ENCODE measurements around the gene CCDC200.
"Not testable (repeated sequence)": the region's sequence is repeated elsewhere in the genome, so short reads cannot be mapped to it uniquely, and the experiment has no call there.

The CCDC200 gene

DNA sequence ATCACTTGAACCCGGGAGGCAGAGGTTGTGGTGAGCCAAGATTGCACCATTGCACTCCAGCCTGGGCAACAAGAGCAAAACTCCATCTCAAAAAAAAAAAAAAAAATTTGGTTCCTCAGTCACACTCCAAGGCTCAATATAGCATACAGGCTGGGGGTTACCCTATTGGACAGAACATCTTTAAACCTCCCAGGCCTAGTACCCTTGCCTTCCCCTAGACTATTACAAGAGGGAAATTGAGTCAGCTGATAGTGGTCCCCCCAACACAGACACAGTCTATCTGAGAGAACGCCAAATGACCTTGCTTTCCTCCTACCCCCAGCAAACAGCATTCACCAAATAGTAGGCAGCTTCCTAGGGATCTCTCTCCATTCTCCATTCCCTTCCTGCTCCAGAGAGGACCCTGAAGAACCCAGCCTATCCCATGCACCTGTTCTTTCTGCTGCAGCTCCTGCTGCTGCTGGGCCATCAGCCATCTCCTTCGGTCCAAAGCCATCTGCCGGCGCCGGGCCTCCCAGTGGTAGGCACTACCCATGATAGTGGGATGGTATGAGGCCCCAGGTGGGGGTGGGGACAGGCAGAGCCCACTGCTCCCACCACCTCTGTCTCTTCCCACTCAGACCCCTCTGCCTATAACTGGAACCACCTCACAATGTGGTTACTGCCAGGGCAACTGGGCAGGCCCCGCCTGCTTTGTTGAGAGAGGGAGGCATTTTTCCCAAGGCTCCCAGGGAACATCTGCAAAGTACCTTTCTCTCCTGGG is at the start of gene CCDC200:
CCDC200 (minus strand) TSS at position 604 of the 763 bp plus-strand sequence; CDS start at position 535, 69 bp downstream.
- not testable (repeated sequence) for DNase-seq

DNA sequence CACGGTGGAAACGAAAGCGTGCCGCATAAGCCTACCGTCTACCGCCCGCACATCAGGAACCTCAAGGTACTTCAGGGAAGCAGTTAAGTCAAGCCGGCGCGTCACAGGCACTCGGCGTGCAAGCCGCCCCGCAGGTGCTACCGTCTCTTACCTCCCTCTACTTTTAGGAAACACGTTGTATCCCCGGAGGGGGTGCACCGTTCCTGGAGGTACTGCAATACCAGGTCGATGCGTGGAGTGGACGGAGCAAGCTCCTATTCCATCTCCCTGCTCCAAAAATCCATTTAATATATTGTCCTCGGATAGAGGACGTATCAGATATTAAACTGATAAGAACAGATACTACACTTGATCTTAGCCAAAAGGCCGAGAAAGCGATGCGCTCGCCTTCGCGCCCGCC is 44.5 kb upstream of the CCDC200 start:
- DNase-seq, result not testable (repeated sequence)

- not testable (repeated sequence) for DNase-seq
Measured at GRCh38 chr17:43272483-43272882, 44.1 kb upstream of the CCDC200 start.

DNA sequence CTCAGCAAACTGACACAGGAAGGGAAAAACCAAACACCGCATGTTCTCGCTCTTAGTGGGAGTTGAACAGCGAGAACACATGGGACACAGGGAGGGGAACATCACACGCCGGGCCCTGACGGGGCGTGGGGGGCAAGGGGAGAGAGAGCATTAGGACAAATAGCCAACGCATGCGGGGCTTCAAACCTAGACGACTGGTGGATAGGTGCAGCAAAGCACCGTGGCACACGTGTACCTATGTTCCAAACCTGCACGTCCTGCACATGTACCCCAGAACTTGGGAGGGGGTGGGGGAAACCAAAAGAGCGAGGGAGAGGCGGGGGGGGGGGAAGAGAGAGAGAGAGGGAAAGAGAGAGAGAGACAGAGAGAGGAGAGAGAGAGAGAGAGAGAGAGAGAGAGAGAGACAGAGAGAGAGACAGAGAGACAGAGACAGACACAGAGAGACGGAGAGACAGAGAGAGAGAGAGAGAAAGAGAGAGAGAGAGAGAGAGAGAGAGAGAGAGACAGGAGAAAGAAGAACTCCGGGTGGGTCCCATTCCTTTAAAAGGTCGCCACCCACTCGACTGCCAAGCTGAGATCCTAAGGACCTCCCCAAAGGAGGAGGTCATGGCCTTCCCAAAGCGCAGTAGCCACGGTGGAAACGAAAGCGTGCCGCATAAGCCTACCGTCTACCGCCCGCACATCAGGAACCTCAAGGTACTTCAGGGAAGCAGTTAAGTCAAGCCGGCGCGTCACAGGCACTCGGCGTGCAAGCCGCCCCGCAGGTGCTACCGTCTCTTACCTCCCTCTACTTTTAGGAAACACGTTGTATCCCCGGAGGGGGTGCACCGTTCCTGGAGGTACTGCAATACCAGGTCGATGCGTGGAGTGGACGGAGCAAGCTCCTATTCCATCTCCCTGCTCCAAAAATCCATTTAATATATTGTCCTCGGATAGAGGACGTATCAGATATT is 42.4 kb upstream of the CCDC200 start:
- DNase-seq, result not testable (repeated sequence)

DNA sequence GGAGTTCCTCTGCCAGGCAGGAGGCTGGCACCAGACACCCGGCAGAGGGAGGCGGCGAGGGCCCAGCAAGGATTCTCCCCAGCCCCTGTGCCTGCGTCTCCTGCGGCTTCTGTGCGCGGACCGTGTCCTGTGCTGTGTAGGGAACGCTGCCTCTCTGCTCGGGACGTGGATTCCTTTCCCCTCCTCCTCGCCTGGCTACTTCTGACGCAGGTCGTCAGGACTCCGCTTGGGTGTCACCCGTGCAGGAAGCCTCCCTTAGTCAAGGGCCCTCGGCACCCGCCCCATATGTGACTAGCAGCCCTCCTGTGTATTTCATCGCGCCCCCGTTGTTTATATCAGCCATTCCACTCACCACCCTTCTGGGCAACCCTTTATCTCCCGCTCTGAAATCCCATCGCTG is 18.0 kb upstream of the CCDC200 start:
- DNase-seq, result not testable (repeated sequence)

DNA sequence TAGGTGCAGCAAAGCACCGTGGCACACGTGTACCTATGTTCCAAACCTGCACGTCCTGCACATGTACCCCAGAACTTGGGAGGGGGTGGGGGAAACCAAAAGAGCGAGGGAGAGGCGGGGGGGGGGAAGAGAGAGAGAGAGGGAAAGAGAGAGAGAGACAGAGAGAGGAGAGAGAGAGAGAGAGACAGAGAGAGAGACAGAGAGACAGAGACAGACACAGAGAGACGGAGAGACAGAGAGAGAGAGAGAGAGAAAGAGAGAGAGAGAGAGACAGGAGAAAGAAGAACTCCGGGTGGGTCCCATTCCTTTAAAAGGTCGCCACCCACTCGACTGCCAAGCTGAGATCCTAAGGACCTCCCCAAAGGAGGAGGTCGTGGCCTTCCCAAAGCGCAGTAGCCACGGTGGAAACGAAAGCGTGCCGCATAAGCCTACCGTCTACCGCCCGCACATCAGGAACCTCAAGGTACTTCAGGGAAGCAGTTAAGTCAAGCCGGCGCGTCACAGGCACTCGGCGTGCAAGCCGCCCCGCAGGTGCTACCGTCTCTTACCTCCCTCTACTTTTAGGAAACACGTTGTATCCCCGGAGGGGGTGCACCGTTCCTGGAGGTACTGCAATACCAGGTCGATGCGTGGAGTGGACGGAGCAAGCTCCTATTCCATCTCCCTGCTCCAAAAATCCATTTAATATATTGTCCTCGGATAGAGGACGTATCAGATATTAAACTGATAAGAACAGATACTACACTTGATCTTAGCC is 12.4 kb upstream of the CCDC200 start:
- not testable (repeated sequence) for DNase-seq

GRCh38 chr17:43239597-43239996 is 11.2 kb upstream of the CCDC200 start:
- not testable (repeated sequence) for DNase-seq

DNA sequence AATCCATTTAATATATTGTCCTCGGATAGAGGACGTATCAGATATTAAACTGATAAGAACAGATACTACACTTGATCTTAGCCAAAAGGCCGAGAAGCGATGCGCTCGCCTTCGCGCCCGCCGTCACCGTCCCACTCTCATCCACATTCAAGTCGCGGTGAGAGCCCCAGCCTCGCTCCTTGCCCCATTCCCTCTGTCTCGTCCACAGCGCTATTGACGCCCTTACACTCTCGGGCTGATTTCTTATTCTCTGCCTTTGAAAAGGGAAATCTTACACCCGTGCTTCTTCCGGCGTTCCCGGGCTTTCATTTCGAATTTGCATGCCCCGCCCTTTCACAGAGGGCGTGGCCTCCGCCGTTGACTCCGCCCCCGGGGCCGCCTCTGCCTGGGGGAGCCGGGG is 5.5 kb upstream of the CCDC200 start, which contains the start of gene RNU2-1:
RNU2-1 (minus strand) TSS at position 101 of the 400 bp plus-strand sequence.
- not testable (repeated sequence) for DNase-seq

DNA sequence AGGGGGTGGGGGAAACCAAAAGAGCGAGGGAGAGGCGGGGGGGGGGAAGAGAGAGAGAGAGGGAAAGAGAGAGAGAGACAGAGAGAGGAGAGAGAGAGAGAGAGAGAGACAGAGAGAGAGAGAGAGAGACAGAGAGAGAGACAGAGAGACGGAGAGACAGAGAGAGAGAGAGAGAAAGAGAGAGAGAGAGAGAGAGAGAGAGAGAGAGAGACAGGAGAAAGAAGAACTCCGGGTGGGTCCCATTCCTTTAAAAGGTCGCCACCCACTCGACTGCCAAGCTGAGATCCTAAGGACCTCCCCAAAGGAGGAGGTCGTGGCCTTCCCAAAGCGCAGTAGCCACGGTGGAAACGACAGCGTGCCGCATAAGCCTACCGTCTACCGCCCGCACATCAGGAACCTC is 4.8 kb upstream of the CCDC200 start:
- DNase-seq, result not testable (repeated sequence)

- DNase-seq, result not testable (repeated sequence)
Measured at GRCh38 chr17:43232021-43232699, 3.7 kb upstream of the CCDC200 start.

- DNase-seq, result not testable (repeated sequence)
Measured at GRCh38 chr17:43231205-43232020, 3.0 kb upstream of the CCDC200 start.

- DNase-seq, result no peak
Measured at GRCh38 chr17:43226393-43226792, 2.0 kb downstream of the CCDC200 start.

- DNase-seq, result no peak
Measured at GRCh38 chr17:43224146-43224705, 4.2 kb downstream of the CCDC200 start.

- no peak for DNase-seq
Measured at GRCh38 chr17:43220511-43221125, 7.8 kb downstream of the CCDC200 start.

GRCh38 chr17:43219746-43220380 is 8.6 kb downstream of the CCDC200 start:
- DNase-seq, result no peak

- no peak for DNase-seq
Measured at GRCh38 chr17:43219001-43219400, 9.4 kb downstream of the CCDC200 start.

DNA sequence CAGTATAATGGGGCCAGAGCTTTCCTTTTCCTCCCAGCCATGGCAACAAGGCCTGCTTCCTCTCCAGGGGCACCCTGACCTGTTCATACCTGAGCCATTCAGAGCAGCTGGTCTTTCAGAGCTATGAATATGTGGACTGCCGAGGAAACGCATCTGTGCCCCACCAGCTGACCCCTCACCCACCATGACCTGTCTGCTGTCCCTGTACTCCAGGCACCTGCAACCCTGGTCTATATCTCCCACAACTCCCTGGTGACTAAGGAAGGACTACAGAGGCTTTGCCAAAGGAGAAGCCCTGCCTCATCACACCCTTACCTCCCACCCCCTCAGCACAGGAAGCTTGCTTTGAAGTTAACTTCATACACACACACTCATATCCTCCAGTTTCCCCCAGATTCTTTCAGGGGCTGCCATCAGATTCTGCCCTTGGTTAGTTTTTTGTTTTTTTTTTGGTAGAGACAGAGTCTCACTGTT is 10.8 kb downstream of the CCDC200 start:
- DNase-seq, result no peak

DNA sequence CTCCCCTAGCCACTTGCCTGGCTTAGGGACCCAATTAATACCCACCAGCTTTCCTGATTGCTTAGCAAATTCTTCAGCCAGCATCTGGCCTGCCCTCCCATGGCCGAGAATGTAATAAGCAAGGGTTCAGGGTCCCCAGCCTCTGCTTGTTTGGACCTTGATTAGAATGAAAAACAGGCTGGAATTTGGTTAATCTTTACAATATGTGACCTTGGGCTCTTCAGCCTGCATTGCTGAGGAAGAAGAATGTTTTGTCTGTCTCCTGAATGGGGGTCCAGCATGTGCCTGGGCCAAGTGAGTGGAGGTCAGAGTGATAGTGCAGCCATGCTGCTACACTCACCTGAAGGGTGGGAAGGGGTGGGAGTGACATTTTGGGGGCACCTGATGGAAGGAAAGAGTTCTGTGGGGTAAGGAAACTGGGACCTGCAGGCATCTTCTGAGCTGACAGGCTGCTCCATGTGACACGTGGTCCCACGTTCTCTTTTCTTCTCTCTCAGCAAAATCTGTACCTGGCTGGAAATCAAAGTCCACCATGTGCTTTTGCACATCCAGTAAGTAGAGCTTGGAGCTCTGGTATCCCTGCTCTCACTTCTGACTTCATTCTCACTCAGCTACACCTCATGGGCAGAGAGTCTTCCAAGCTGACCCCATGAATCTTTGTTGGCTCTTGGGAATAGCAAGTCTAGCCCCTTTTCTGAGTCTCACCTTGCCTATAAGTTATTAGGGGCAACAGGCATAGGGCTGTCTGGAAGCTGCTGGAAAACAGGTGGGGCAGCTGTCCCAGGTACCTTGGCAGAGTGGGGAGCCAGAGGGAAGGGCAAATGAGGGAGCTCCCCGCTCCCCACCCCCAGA is 11.4 kb downstream of the CCDC200 start:
- no peak for DNase-seq

DNA sequence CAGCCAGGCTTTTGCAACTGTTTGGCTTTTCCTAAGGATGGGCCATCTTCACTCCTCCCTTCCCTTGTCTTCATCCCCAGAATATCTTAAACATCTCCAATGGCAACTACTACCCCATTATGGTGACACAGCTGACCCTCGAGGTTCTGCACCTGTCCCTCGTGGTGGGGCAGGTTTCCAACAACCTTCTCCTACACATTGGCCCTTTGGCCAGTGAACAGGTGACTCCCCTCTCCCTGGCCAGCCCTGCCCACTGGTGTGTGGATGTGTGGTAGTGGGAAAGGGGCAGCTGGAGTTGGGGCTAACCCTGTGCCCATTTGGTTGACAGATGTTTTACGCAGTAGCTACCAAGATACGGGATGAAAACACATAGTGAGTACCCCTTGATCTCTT is 12.1 kb downstream of the CCDC200 start:
- DNase-seq, result no peak

Data from NCI-H524 treated with DMSO at 0.1 percent for 48 hours (cell line).